ENCODE results near the gene LIMS1.

DNA sequence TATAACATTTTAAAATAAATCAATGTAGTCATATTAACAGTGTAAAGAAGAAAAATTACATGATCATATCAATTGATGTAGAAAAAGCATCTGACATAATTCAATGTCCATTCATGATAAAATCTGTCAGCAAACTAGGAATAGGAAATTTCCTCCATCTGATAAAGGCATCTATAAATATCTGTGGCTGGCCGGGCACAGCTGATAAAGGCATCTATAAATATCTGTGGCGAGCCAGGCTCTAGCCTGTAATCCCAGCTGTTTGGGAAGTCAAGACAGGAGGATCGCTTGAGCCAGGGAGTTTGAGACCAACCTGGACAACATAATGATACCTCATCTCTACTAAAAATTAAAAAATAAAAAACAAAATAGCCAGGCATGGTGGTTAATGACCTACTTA, 166.9 kb downstream of the LIMS1 start:
- no peak for TF ChIP-seq SUZ12 (IDR thresholded peaks at IDR 0.05)
- no peak for TF ChIP-seq FOXM1 (IDR thresholded peaks at IDR 0.05; ENCODE audit: borderline replicate concordance)
- TF ChIP-seq NFRKB (IDR thresholded peaks at IDR 0.05): no peak
- TF ChIP-seq, protein P1, sequence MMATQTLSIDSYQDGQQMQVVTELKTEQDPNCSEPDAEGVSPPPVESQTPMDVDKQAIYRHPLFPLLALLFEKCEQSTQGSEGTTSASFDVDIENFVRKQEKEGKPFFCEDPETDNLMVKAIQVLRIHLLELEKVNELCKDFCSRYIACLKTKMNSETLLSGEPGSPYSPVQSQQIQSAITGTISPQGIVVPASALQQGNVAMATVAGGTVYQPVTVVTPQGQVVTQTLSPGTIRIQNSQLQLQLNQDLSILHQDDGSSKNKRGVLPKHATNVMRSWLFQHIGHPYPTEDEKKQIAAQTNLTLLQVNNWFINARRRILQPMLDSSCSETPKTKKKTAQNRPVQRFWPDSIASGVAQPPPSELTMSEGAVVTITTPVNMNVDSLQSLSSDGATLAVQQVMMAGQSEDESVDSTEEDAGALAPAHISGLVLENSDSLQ (IDR thresholded peaks at IDR 0.05): no peak
- TF ChIP-seq TARDBP (IDR thresholded peaks at IDR 0.05): no peak
